Astrocyte (in vitro differentiated cells and primary cell): ENCODE data around the gene TMEM95.

Source experiments
- CTCF ChIP-seq: IDR thresholded peaks from 2 replicates; pipeline ENCODE4 v1.5.1; 2011; ENCODE audit warnings: low read depth, mild to moderate bottlenecking, inconsistent platforms, low read length, moderate library complexity; ENCODE audit not compliant: insufficient read depth
- EZH2 ChIP-seq: IDR thresholded peaks from 2 replicates; pipeline ENCODE4 v1.6.1; 2012; ENCODE audit warnings: mild to moderate bottlenecking, low read length, inconsistent platforms; ENCODE audit not compliant: insufficient read depth

- TF ChIP-seq CTCF (no peak), EZH2 (no peak)
Measured at GRCh38 chr17:7321466-7321865, 33.5 kb upstream of the TMEM95 start.
